Sigmoid colon (tissue), 4 donors: ENCODE data around the gene FRS2.

ENCODE experiments used
- EP300 ChIP-seq, 4 donors: sonication (generic); formaldehyde crosslinking; IDR thresholded peaks; one replicate each; pipeline ENCODE4 v1.6.1; 2017; ENCODE audit warnings: antibody characterized with exemption in 4 of 4
- POLR2A ChIP-seq, 2 donors: fragments of 450-650 bp; IDR thresholded peaks; one replicate each; pipeline ENCODE4 v1.6.1; 2016; ENCODE audit warnings: antibody characterized with exemption in 2 of 2, mild to moderate bottlenecking in 2 of 2, moderate library complexity in 2 of 2
- POLR2AphosphoS5 ChIP-seq, 4 donors: sonication (generic); formaldehyde crosslinking; IDR thresholded peaks; one replicate each; pipeline ENCODE4 v1.6.1; 2017; ENCODE audit warnings: antibody characterized with exemption in 4 of 4
- TF ChIP-seq, protein P1 (sequence below), 4 experiments: fragments of 450-650 bp in 3 of 4; fragments of 200-600 bp in 1 of 4; IDR thresholded peaks; one replicate each; pipeline ENCODE4 v1.5.1; 2016 to 2019; ENCODE audit warnings: antibody characterized with exemption in 4 of 4, mild to moderate bottlenecking in 3 of 4, moderate library complexity in 2 of 4

- TF ChIP-seq, protein P1, sequence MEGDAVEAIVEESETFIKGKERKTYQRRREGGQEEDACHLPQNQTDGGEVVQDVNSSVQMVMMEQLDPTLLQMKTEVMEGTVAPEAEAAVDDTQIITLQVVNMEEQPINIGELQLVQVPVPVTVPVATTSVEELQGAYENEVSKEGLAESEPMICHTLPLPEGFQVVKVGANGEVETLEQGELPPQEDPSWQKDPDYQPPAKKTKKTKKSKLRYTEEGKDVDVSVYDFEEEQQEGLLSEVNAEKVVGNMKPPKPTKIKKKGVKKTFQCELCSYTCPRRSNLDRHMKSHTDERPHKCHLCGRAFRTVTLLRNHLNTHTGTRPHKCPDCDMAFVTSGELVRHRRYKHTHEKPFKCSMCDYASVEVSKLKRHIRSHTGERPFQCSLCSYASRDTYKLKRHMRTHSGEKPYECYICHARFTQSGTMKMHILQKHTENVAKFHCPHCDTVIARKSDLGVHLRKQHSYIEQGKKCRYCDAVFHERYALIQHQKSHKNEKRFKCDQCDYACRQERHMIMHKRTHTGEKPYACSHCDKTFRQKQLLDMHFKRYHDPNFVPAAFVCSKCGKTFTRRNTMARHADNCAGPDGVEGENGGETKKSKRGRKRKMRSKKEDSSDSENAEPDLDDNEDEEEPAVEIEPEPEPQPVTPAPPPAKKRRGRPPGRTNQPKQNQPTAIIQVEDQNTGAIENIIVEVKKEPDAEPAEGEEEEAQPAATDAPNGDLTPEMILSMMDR (IDR thresholded peaks at IDR 0.05), result no peak
- no peak for TF ChIP-seq EP300 (IDR thresholded peaks at IDR 0.05)
- no peak for TF ChIP-seq POLR2A (IDR thresholded peaks at IDR 0.05)
- TF ChIP-seq POLR2AphosphoS5 (IDR thresholded peaks at IDR 0.05), result no peak
Observed at GRCh38 chr12:69619050-69619449, 148.9 kb downstream of the FRS2 start.
